ENCODE results near the gene MRAP.

DNA sequence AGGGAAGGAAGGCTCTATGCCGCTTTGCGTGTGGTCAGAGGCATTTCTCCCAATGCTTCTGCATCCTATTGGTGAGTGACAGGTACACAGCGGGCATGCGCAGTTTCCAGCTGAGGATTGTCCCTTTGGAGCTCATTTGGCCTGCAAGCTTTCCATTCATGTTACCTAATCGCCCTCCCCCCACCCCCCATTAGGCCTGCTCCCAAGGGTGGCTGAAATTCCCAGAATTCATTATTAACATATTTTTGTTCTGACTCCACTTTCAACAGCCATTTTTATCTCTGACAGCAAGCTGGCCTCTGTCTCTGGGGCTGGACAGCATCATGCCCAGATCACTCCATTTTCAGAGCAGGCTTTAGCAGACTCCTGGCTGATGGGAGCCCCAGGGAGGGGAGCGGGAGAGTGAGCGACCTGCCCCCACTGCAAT, 45.4 kb upstream of the MRAP start:
- TF ChIP-seq, protein P1, sequence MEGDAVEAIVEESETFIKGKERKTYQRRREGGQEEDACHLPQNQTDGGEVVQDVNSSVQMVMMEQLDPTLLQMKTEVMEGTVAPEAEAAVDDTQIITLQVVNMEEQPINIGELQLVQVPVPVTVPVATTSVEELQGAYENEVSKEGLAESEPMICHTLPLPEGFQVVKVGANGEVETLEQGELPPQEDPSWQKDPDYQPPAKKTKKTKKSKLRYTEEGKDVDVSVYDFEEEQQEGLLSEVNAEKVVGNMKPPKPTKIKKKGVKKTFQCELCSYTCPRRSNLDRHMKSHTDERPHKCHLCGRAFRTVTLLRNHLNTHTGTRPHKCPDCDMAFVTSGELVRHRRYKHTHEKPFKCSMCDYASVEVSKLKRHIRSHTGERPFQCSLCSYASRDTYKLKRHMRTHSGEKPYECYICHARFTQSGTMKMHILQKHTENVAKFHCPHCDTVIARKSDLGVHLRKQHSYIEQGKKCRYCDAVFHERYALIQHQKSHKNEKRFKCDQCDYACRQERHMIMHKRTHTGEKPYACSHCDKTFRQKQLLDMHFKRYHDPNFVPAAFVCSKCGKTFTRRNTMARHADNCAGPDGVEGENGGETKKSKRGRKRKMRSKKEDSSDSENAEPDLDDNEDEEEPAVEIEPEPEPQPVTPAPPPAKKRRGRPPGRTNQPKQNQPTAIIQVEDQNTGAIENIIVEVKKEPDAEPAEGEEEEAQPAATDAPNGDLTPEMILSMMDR (IDR thresholded peaks at IDR 0.05): no peak
- TF ChIP-seq EZH2 (IDR thresholded peaks at IDR 0.05; ENCODE audit: borderline replicate concordance, insufficient read depth, low read depth, low read length, poor library complexity, severe bottlenecking): no peak

All from B cell (primary cell).